NCI-H1417 treated with DMSO at 0.1 percent for 48 hours (cell line): Measurements from ENCODE around the gene CARD14.
"Not testable (repeated sequence)": the region's sequence is repeated elsewhere in the genome, so short reads cannot be mapped to it uniquely, and the experiment has no call there.

ENCODE experiments used
- DNase-seq: peaks from one replicate; lab custom pipeline; 2025; lab: John Stamatoyannopoulos, UW

CARD14 gene

GRCh38 chr17:80253631-80254395 lies 84.0 kb downstream of the CARD14 start:
- DNase-seq, result no peak

- DNase-seq, result no peak
These were observed 84.8 kb downstream of the CARD14 start for GRCh38 chr17:80254396-80255251.

- no peak for DNase-seq
These were observed 86.2 kb downstream of the CARD14 start for GRCh38 chr17:80256034-80256350.

GRCh38 chr17:80257716-80258213 lies 87.9 kb downstream of the CARD14 start:
- DNase-seq, result no peak

GRCh38 chr17:80258296-80258695 lies 88.5 kb downstream of the CARD14 start:
- not testable (repeated sequence) for DNase-seq
